ENCODE results near the gene ANKRD52.
"Not testable (repeated sequence)": the region's sequence is repeated elsewhere in the genome, so short reads cannot be mapped to it uniquely, and the experiment has no call there.

Gene ANKRD52

GRCh38 chr12:56293795-56294194 lies 35.6 kb upstream of the ANKRD52 start:
- no peak overlapping the region for H3K27ac ChIP-seq (ENCODE audit: low read length)
- H3K9me3 ChIP-seq (ENCODE audit: insufficient read depth, low read depth, low read length), result no peaks in the 10 kb centered on the region
- H3K4me3 ChIP-seq (ENCODE audit: low read length), result no peak overlapping the region
- peaks cover 50% of the 10 kb centered on the region for H3K36me3 ChIP-seq (ENCODE audit: insufficient read depth, low read depth, low read length)
- H3K27me3 ChIP-seq (ENCODE audit: insufficient read depth, low read length), result no peaks in the 10 kb centered on the region
- no peak overlapping the region for H3K9ac ChIP-seq (ENCODE audit: low read depth, low read length)
- H3K4me1 ChIP-seq (ENCODE audit: insufficient read depth, low read length), result no peaks in the 10 kb centered on the region

GRCh38 chr12:56288705-56289387 lies 30.7 kb upstream of the ANKRD52 start:
- Histone ChIP-seq H3K27me3 (ENCODE audit: insufficient read depth, low read length) (no peaks in the 10 kb centered on the region), H3K36me3 (ENCODE audit: insufficient read depth, low read depth, low read length) (peaks cover 43% of the 10 kb centered on the region), H3K4me3 (ENCODE audit: low read length) (no peak overlapping the region), H3K4me1 (ENCODE audit: insufficient read depth, low read length) (peaks cover 4% of the 10 kb centered on the region), H3K27ac (ENCODE audit: low read length) (no peak overlapping the region), H3K9ac (ENCODE audit: low read depth, low read length) (no peak overlapping the region), H3K9me3 (ENCODE audit: insufficient read depth, low read depth, low read length) (no peaks in the 10 kb centered on the region)

GRCh38 chr12:56286044-56286830 lies 28.1 kb upstream of the ANKRD52 start:
- Histone ChIP-seq H3K36me3 (ENCODE audit: insufficient read depth, low read depth, low read length) (peaks cover 60% of the 10 kb centered on the region), H3K4me3 (ENCODE audit: low read length) (no peak overlapping the region), H3K4me1 (ENCODE audit: insufficient read depth, low read length) (peaks cover 4% of the 10 kb centered on the region), H3K27me3 (ENCODE audit: insufficient read depth, low read length) (no peaks in the 10 kb centered on the region), H3K27ac (ENCODE audit: low read length) (no peak overlapping the region), H3K9me3 (ENCODE audit: insufficient read depth, low read depth, low read length) (no peaks in the 10 kb centered on the region), H3K9ac (ENCODE audit: low read depth, low read length) (no peak overlapping the region)

- H3K4me1 ChIP-seq (ENCODE audit: insufficient read depth, low read length); H3K9me3 ChIP-seq (ENCODE audit: insufficient read depth, low read depth, low read length); H3K27me3 ChIP-seq (ENCODE audit: insufficient read depth, low read length); H3K27ac ChIP-seq (ENCODE audit: low read length); H3K4me3 ChIP-seq (ENCODE audit: low read length); H3K9ac ChIP-seq (ENCODE audit: low read depth, low read length): not testable (repeated sequence)
- peaks cover 70% of the 10 kb centered on the region for H3K36me3 ChIP-seq (ENCODE audit: insufficient read depth, low read depth, low read length)
Measured at GRCh38 chr12:56284263-56284662, 26.1 kb upstream of the ANKRD52 start.

- Histone ChIP-seq H3K36me3 (ENCODE audit: insufficient read depth, low read depth, low read length) (peaks cover 79% of the 10 kb centered on the region), H3K4me3 (ENCODE audit: low read length) (no peak overlapping the region), H3K27me3 (ENCODE audit: insufficient read depth, low read length) (no peaks in the 10 kb centered on the region), H3K27ac (ENCODE audit: low read length) (no peak overlapping the region), H3K4me1 (ENCODE audit: insufficient read depth, low read length) (peaks cover 4% of the 10 kb centered on the region), H3K9me3 (ENCODE audit: insufficient read depth, low read depth, low read length) (no peaks in the 10 kb centered on the region), H3K9ac (ENCODE audit: low read depth, low read length) (no peak overlapping the region)
Measured at GRCh38 chr12:56282579-56282978, 24.4 kb upstream of the ANKRD52 start.

GRCh38 chr12:56282030-56282429 lies 23.8 kb upstream of the ANKRD52 start:
- Histone ChIP-seq H3K9me3 (ENCODE audit: insufficient read depth, low read depth, low read length) (no peaks in the 10 kb centered on the region), H3K36me3 (ENCODE audit: insufficient read depth, low read depth, low read length) (peaks cover 81% of the 10 kb centered on the region), H3K27ac (ENCODE audit: low read length) (no peak overlapping the region), H3K9ac (ENCODE audit: low read depth, low read length) (no peak overlapping the region), H3K4me1 (ENCODE audit: insufficient read depth, low read length) (peaks cover 4% of the 10 kb centered on the region), H3K27me3 (ENCODE audit: insufficient read depth, low read length) (no peaks in the 10 kb centered on the region), H3K4me3 (ENCODE audit: low read length) (no peak overlapping the region)

- no peak overlapping the region for H3K9ac ChIP-seq (ENCODE audit: low read depth, low read length)
- H3K9me3 ChIP-seq (ENCODE audit: insufficient read depth, low read depth, low read length), result no peaks in the 10 kb centered on the region
- H3K4me3 ChIP-seq (ENCODE audit: low read length), result no peak overlapping the region
- no peaks in the 10 kb centered on the region for H3K27me3 ChIP-seq (ENCODE audit: insufficient read depth, low read length)
- H3K27ac ChIP-seq (ENCODE audit: low read length), result no peak overlapping the region
- H3K36me3 ChIP-seq (ENCODE audit: insufficient read depth, low read depth, low read length), result peaks cover 89% of the 10 kb centered on the region
- H3K4me1 ChIP-seq (ENCODE audit: insufficient read depth, low read length), result no peaks in the 10 kb centered on the region
Measured at GRCh38 chr12:56280849-56281248, 22.7 kb upstream of the ANKRD52 start.

- H3K27ac ChIP-seq (ENCODE audit: low read length), result no peak overlapping the region
- no peak overlapping the region for H3K9ac ChIP-seq (ENCODE audit: low read depth, low read length)
- no peaks in the 10 kb centered on the region for H3K9me3 ChIP-seq (ENCODE audit: insufficient read depth, low read depth, low read length)
- no peak overlapping the region for H3K4me3 ChIP-seq (ENCODE audit: low read length)
- no peaks in the 10 kb centered on the region for H3K4me1 ChIP-seq (ENCODE audit: insufficient read depth, low read length)
- peaks cover 94% of the 10 kb centered on the region for H3K36me3 ChIP-seq (ENCODE audit: insufficient read depth, low read depth, low read length)
- no peaks in the 10 kb centered on the region for H3K27me3 ChIP-seq (ENCODE audit: insufficient read depth, low read length)
Measured at GRCh38 chr12:56278905-56279304, 20.7 kb upstream of the ANKRD52 start.

GRCh38 chr12:56274299-56274698 lies 16.1 kb upstream of the ANKRD52 start:
- Histone ChIP-seq H3K4me1 (ENCODE audit: insufficient read depth, low read length) (no peaks in the 10 kb centered on the region), H3K27ac (ENCODE audit: low read length) (no peak overlapping the region), H3K4me3 (ENCODE audit: low read length) (no peak overlapping the region), H3K9ac (ENCODE audit: low read depth, low read length) (no peak overlapping the region), H3K36me3 (ENCODE audit: insufficient read depth, low read depth, low read length) (peaks cover 93% of the 10 kb centered on the region), H3K9me3 (ENCODE audit: insufficient read depth, low read depth, low read length) (no peaks in the 10 kb centered on the region), H3K27me3 (ENCODE audit: insufficient read depth, low read length) (no peaks in the 10 kb centered on the region)

GRCh38 chr12:56272468-56272867 lies 14.3 kb upstream of the ANKRD52 start:
- not testable (repeated sequence) for H3K4me3 ChIP-seq (ENCODE audit: low read length); H3K9me3 ChIP-seq (ENCODE audit: insufficient read depth, low read depth, low read length)
- H3K36me3 ChIP-seq (ENCODE audit: insufficient read depth, low read depth, low read length), result peaks cover 78% of the 10 kb centered on the region

GRCh38 chr12:56271031-56271430 lies 12.8 kb upstream of the ANKRD52 start:
- H3K27ac ChIP-seq (ENCODE audit: low read length), result no peak overlapping the region
- H3K4me3 ChIP-seq (ENCODE audit: low read length), result no peak overlapping the region
- H3K27me3 ChIP-seq (ENCODE audit: insufficient read depth, low read length), result no peaks in the 10 kb centered on the region
- peaks cover 4% of the 10 kb centered on the region; the same call in 1 of the 2 replicates for H3K4me1 ChIP-seq (ENCODE audit: insufficient read depth, low read length)
- peaks cover 68% of the 10 kb centered on the region for H3K36me3 ChIP-seq (ENCODE audit: insufficient read depth, low read depth, low read length)
- H3K9ac ChIP-seq (ENCODE audit: low read depth, low read length), result no peak overlapping the region
- no peaks in the 10 kb centered on the region for H3K9me3 ChIP-seq (ENCODE audit: insufficient read depth, low read depth, low read length)

More at GRCh38 chr12:56272468-56272867, 14.3 kb upstream of the ANKRD52 start:
- H3K27me3 ChIP-seq (ENCODE audit: insufficient read depth, low read length); H3K27ac ChIP-seq (ENCODE audit: low read length); H3K9ac ChIP-seq (ENCODE audit: low read depth, low read length); H3K4me1 ChIP-seq (ENCODE audit: insufficient read depth, low read length): not testable (repeated sequence)
